Kidney (tissue), 14 donors: ENCODE measurements around the gene GNAI3. TPM values are rescaled to one million over a fixed set of nuclear protein-coding genes. Genes with fewer than 3 reads are reported as not detected.

Experiments used
- DNase-seq, 5 donors: peaks; one replicate each; pipeline ENCODE4 v3.0.0-alpha.2; 2013 to 2020
- FAIRE-seq: peaks from 2 replicates; lab custom pipeline; 2012; peaks lifted over from hg19 to GRCh38; lab: Jason Lieb, UNC
- H3K27ac ChIP-seq, 2 donors: one replicate each; pipeline ENCODE4 v1.7.0; 2013; ENCODE audit warnings: low read depth in 2 of 2, low read length in 2 of 2, inconsistent platforms in 1 of 2
- H3K27me3 ChIP-seq: one replicate; pipeline ENCODE4 v1.7.1; 2013; ENCODE audit warnings: low read length, inconsistent platforms; ENCODE audit not compliant: control insufficient read depth, insufficient read depth
- H3K36me3 ChIP-seq, 3 donors: one replicate each; pipeline versions ENCODE4 v1.7.0 to v1.7.1; 2013; ENCODE audit warnings: low read length in 3 of 3, control low read depth in 1 of 3, inconsistent platforms in 1 of 3; ENCODE audit not compliant: insufficient read depth in 3 of 3, control insufficient read depth in 2 of 3
- H3K4me1 ChIP-seq, 3 donors: one replicate each; pipeline versions ENCODE4 v1.7.0 to v1.7.1; 2013; ENCODE audit warnings: low read length in 3 of 3, inconsistent platforms in 1 of 3, low read depth in 1 of 3; ENCODE audit not compliant: control insufficient read depth in 2 of 3, insufficient read depth in 2 of 3
- H3K4me3 ChIP-seq, 3 donors: one replicate each; pipeline versions ENCODE4 v1.7.0 to v1.8.1; 2013; ENCODE audit warnings: low read length in 3 of 3, control low read depth in 1 of 3, inconsistent platforms in 1 of 3
- H3K9ac ChIP-seq, 3 donors: one replicate each; pipeline versions ENCODE4 v1.7.0 to v1.7.1; 2013; ENCODE audit warnings: low read length in 3 of 3, control low read depth in 1 of 3, inconsistent platforms in 1 of 3
- H3K9me3 ChIP-seq, 3 donors: one replicate each; pipeline versions ENCODE4 v1.7.0 to v1.7.1; 2013; ENCODE audit warnings: low read length in 3 of 3, control low read depth in 1 of 3, inconsistent platforms in 1 of 3; ENCODE audit not compliant: control insufficient read depth in 2 of 3, insufficient read depth in 1 of 3
- intact Hi-C: fragments of 100-400 bp; cut with DNase I; formaldehyde crosslinking; loops from one replicate; pipeline ENCODE4 v1.11.1; 2022
- polyA plus RNA-seq: library from polyadenylated mRNA; stranded (reverse); fragments of 350-450 nt; fragmentation: Illumina TruSeq; extraction: RNeasy Lipid Tissue Mini Kit (QIAGEN cat#74804); gene quantifications from one replicate; pipeline ENCODE4 v1.2.3, GENCODE V29; 2014; ENCODE audit warnings: low read depth, low replicate concordance; ENCODE audit not compliant: insufficient read depth
- total RNA-seq: library from RNA; stranded (reverse); fragmentation: NEBNext Ultra II Directional; extraction: Animal tissue kit (Norgen Biotek cat#: 25700); gene quantifications from one replicate; pipeline ENCODE4 v1.2.1, GENCODE V29; 2021
- TF ChIP-seq, protein P1 (sequence below): IDR thresholded peaks from 3 replicates; pipeline ENCODE4 v1.5.1; 2012; ENCODE audit warnings: mild to moderate bottlenecking, moderate library complexity, borderline replicate concordance; ENCODE audit not compliant: insufficient read depth; ENCODE audit errors: extremely low read depth
- donor health status: control.
- donor health status: control.
- donor health status: control.
- donor health status: control.
- donor health status: control.
- donor health status: DM: yes; HTN: yes; CAD: no.
- donor health status: Normal renal cell carcinoma (clear cell type).

GNAI3 gene
- total and polyA plus RNA-seq, 2 donors from 2014 or later: 4.2 to 8.0 TPM

DNA sequence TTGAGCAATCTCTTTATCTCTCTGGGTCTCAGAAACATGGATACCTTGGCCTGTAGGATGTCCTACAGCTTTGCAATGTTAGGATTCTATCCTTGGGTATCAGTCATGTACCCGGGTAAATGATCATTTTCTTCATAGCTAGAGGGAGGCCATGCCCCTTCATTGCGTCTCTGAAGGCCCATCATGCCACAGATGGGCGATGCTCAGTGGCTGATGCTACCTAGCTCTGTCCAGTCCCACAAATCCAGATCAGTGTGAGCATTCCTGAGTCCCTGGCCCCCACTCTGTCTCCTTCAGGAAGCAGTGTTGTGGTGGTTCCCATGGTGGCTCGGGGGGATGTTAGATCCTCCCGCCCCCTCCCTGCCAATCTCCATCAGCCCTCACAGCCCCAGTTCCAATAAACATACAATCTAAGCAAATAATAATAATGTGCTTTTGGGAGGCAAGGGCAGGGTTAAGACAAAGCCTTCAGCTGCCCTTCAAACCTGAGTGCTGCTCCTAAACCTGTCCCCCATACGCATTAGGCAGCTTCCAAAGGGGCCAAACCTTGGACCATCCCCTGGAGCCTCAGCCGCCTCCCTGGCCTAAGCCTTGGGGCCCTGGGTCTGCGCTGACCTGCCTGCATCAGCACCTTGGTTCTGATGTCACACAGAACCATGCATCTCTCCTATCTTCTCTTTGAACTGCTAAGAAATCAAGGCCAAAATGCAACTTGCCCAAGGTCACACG is 9.4 kb upstream of the GNAI3 start:
- FAIRE-seq (no peak), DNase-seq (no peak)
- Histone ChIP-seq H3K4me3 (no peak overlapping the region), H3K4me1 (no peaks in the 10 kb centered on the region), H3K9ac (no peak overlapping the region), H3K27ac (no peak overlapping the region), H3K27me3 (no peaks in the 10 kb centered on the region), H3K9me3 (no peaks in the 10 kb centered on the region), H3K36me3 (no peaks in the 10 kb centered on the region)
- intact Hi-C loops: loop anchor here (10.0 kb wide), 1 partner anchor 86 kb away; no protein-coding TSS in a partner anchor
- TF ChIP-seq, protein P1, sequence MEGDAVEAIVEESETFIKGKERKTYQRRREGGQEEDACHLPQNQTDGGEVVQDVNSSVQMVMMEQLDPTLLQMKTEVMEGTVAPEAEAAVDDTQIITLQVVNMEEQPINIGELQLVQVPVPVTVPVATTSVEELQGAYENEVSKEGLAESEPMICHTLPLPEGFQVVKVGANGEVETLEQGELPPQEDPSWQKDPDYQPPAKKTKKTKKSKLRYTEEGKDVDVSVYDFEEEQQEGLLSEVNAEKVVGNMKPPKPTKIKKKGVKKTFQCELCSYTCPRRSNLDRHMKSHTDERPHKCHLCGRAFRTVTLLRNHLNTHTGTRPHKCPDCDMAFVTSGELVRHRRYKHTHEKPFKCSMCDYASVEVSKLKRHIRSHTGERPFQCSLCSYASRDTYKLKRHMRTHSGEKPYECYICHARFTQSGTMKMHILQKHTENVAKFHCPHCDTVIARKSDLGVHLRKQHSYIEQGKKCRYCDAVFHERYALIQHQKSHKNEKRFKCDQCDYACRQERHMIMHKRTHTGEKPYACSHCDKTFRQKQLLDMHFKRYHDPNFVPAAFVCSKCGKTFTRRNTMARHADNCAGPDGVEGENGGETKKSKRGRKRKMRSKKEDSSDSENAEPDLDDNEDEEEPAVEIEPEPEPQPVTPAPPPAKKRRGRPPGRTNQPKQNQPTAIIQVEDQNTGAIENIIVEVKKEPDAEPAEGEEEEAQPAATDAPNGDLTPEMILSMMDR: no peak

DNA sequence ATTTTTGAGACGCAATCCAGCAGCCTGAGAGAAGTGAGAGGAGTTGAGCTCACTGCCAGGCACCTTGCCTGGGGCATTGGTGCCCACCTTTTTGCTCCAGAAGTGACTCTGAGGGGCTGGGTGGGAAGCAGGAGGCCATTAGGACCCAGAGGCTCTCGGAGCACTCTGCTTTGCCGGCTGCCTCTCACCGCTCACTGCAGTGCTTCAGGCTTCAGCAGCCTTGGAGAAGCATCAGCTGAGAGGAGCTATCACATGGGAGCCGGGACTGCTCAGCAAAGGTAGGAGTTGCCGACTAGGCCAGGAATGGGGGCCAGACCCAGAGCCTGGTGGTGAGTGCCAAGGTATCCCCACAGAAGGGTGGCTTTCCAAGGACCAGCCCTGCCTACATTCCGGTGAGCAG is 8.7 kb upstream of the GNAI3 start, which contains the start of gene GPR61:
Gene GPR61, plus strand, starts transcription at position 197 of the 400 bp plus-strand sequence. CDS start 3,151 bp downstream, outside the sequence.
- Histone ChIP-seq H3K27ac (no peak within 1 kb of the TSS), H3K4me1 (no peaks in the 10 kb centered on the region), H3K36me3 (no peaks in the 10 kb centered on the region), H3K9me3 (no peaks in the 10 kb centered on the region), H3K27me3 (no peaks in the 10 kb centered on the region), H3K4me3 (no peak within 1 kb of the TSS), H3K9ac (no peak within 1 kb of the TSS)
- FAIRE-seq: no peak
- intact Hi-C loops: loop anchor here (10.0 kb wide), 1 partner anchor 85 kb away; no protein-coding TSS in a partner anchor
- TF ChIP-seq, protein P1: no peak
- DNase-seq: peak in 1 of 5 donors; percentile 32

DNA sequence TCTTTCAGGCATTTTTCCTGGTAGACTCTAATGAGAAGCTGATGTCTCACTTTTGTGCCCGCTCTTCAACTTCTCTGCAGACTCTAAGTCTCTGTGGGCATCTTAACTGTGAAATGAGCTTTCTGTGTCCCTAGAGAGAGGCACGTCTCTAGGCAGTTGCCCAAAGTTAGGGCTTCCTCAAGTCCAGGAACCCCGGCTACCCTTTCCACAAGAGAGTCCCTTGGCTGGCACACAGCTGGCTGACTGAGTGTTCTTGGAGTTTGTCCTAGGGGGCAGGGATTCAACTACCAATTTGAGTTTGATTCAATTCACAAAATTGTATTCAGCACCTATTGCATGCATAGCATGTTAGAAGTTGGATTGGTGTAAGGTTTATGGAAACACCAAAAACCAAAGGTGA is 7.3 kb upstream of the GNAI3 start:
- Histone ChIP-seq H3K4me3 (no peak overlapping the region), H3K36me3 (no peaks in the 10 kb centered on the region), H3K27me3 (no peaks in the 10 kb centered on the region), H3K4me1 (no peaks in the 10 kb centered on the region), H3K9me3 (no peaks in the 10 kb centered on the region), H3K27ac (no peak overlapping the region), H3K9ac (no peak overlapping the region)
- FAIRE-seq (no peak), DNase-seq (no peak)
- intact Hi-C loops: no loop called here
- TF ChIP-seq, protein P1: no peak
